GM12878 (cell line): ENCODE results near the gene NNMT. TPM values are rescaled to one million over a fixed set of nuclear protein-coding genes. Genes with fewer than 3 reads are reported as not detected.

Experiments
- ATAC-seq: fragments of 200-7000 bp; cut with Tn5 transposase; 3 replicates; pipeline ENCODE4 v1.9.1; 2020; ENCODE audit warnings: mild to moderate bottlenecking, moderate library complexity
- BruUV-seq: library from RNA; stranded (reverse); fragments of 400-500 nt; replicated peaks from 2 replicates; lab custom pipeline; 2021; lab: Mats Ljungman, UMichigan
- CTCF ChIA-PET: fragments of 300-600 bp; sonication (Branson Sonifier 250); formaldehyde crosslinking; extraction: SDS; loops from one replicate; lab custom pipeline; 2021; ENCODE audit warnings: inconsistent platforms; lab: Yijun Ruan, JAX
- POLR2A ChIA-PET: fragments of 350-600 bp; formaldehyde crosslinking; extraction: SDS; loops from one replicate; lab custom pipeline; 2021; ENCODE audit warnings: inconsistent platforms; lab: Charles Lee
- RAD21 ChIA-PET: fragments of 300-600 bp; sonication (Branson Sonifier 250); formaldehyde crosslinking; loops from one replicate; lab custom pipeline; 2023; ENCODE audit warnings: antibody characterized with exemption; ENCODE audit not compliant: unreplicated experiment; lab: Charles Lee
- SMC1A ChIA-PET: fragments of 300-600 bp; sonication (Branson Sonifier 250); formaldehyde crosslinking; loops from one replicate; lab custom pipeline; 2023; ENCODE audit not compliant: unreplicated experiment, uncharacterized antibody; lab: Charles Lee
- DNase-seq: peaks from one replicate; pipeline ENCODE4 v3.0.0-alpha.2; 2011; ENCODE audit warnings: low read depth, low spot score
- FAIRE-seq: peaks from 3 replicates; lab custom pipeline; 2011; peaks lifted over from hg19 to GRCh38; lab: Jason Lieb, UNC
- H2AFZ ChIP-seq: 2 replicates; pipeline ENCODE4 v1.6.0; 2011; ENCODE audit warnings: low read depth, low read length, control low read depth; ENCODE audit not compliant: control insufficient read depth
- H3K27ac ChIP-seq: 2 replicates; pipeline ENCODE4 v1.5.1; 2011; ENCODE audit warnings: control low read depth; ENCODE audit not compliant: control insufficient read depth, insufficient read depth
- H3K27me3 ChIP-seq, 2 experiments: replicated peaks in 1 of 2; 2 replicates each; pipeline versions ENCODE4 v1.6.0 to v1.6.1; 2011; ENCODE audit warnings: low read length in 1 of 2; ENCODE audit not compliant: control insufficient read depth in 2 of 2, insufficient read depth in 2 of 2
- H3K36me3 ChIP-seq, 2 experiments: 2 replicates each; pipeline ENCODE4 v1.5.1; 2011; ENCODE audit warnings: low read length in 1 of 2; ENCODE audit not compliant: control insufficient read depth in 2 of 2, insufficient read depth in 2 of 2
- H3K4me1 ChIP-seq: 2 replicates; pipeline ENCODE4 v1.6.1; 2011; ENCODE audit warnings: mild to moderate bottlenecking, low read length, moderate library complexity, mixed read lengths; ENCODE audit not compliant: control insufficient read depth, insufficient read depth
- H3K4me2 ChIP-seq: 2 replicates; pipeline ENCODE4 v1.6.0; 2011; ENCODE audit warnings: control low read depth; ENCODE audit not compliant: control insufficient read depth, insufficient read depth
- H3K4me3 ChIP-seq: fragments of 200-600 bp; sonication (generic); 2 replicates; pipeline ENCODE4 v1.5.1; 2016
- H3K79me2 ChIP-seq: 2 replicates; pipeline ENCODE4 v1.6.0; 2011; ENCODE audit warnings: low read length; ENCODE audit not compliant: control insufficient read depth, insufficient read depth
- H3K9ac ChIP-seq: 2 replicates; pipeline ENCODE4 v1.8.0; 2011; ENCODE audit warnings: low read length, control low read depth, mixed read lengths; ENCODE audit not compliant: control insufficient read depth, insufficient read depth
- H3K9me3 ChIP-seq: replicated peaks from 3 replicates; pipeline ENCODE4 v1.5.1; 2011; ENCODE audit warnings: mild to moderate bottlenecking, low read length; ENCODE audit not compliant: control insufficient read depth, insufficient read depth
- H4K20me1 ChIP-seq: 2 replicates; pipeline ENCODE4 v1.6.0; 2011; ENCODE audit not compliant: control insufficient read depth, insufficient read depth
- BACH1 ChIP-seq: fragments of 450-650 bp; IDR thresholded peaks from 2 replicates; pipeline ENCODE4 v1.6.1; 2017; ENCODE audit warnings: mild to moderate bottlenecking, borderline replicate concordance
- BHLHE40 ChIP-seq, 2 experiments: fragments of 450-650 bp in 1 of 2; IDR thresholded peaks; 2 replicates each; pipeline ENCODE4 v1.6.1; 2011 to 2017; ENCODE audit warnings: low read depth in 2 of 2, borderline replicate concordance in 1 of 2, improper control_type of control experiment in 1 of 2, low read length in 1 of 2, mild to moderate bottlenecking in 1 of 2
- CTCF ChIP-seq, 3 experiments: IDR thresholded peaks in 2 of 3; conservative IDR thresholded peaks in 1 of 3; 2 replicates each; pipeline ENCODE4 v1.5.1; 2011; ENCODE audit warnings: low read depth in 3 of 3, low read length in 3 of 3, mild to moderate bottlenecking in 3 of 3, control low read depth in 2 of 3, moderate library complexity in 2 of 3, inconsistent platforms in 1 of 3, mixed read lengths in 1 of 3; ENCODE audit not compliant: control insufficient read depth in 2 of 3, insufficient read depth in 1 of 3; ENCODE audit errors: extremely low read depth in 1 of 3
- GATAD2B ChIP-seq: fragments of 450-650 bp; conservative IDR thresholded peaks from 2 replicates; pipeline ENCODE4 v1.6.1; 2017; ENCODE audit warnings: low read depth, mild to moderate bottlenecking, moderate library complexity
- NFYB ChIP-seq: IDR thresholded peaks from 2 replicates; pipeline ENCODE4 v1.6.1; 2011; ENCODE audit warnings: low read depth, mild to moderate bottlenecking, low read length, improper control_type of control experiment, moderate library complexity; ENCODE audit not compliant: insufficient read depth
- NKRF ChIP-seq: fragments of 450-650 bp; conservative IDR thresholded peaks from 2 replicates; pipeline ENCODE4 v1.6.1; 2017; ENCODE audit warnings: mild to moderate bottlenecking, moderate library complexity
- RAD21 ChIP-seq: IDR thresholded peaks from 2 replicates; pipeline ENCODE4 v1.6.1; 2011; ENCODE audit warnings: mild to moderate bottlenecking, low read depth, low read length, moderate library complexity; ENCODE audit not compliant: insufficient read depth
- RAD51 ChIP-seq: fragments of 450-650 bp; IDR thresholded peaks from 2 replicates; pipeline ENCODE4 v1.6.1; 2016; ENCODE audit warnings: moderate library complexity, mild to moderate bottlenecking, inconsistent platforms
- STAT1 ChIP-seq: fragments of 450-650 bp; conservative IDR thresholded peaks from 2 replicates; pipeline ENCODE4 v1.6.1; 2014; ENCODE audit warnings: antibody characterized with exemption, mild to moderate bottlenecking
- SUPT20H ChIP-seq: IDR thresholded peaks from 2 replicates; pipeline ENCODE4 v1.6.1; 2011; ENCODE audit warnings: low read depth, mild to moderate bottlenecking, low read length, moderate library complexity, borderline replicate concordance; ENCODE audit not compliant: control insufficient read depth
- ZBTB4 ChIP-seq: fragments of 450-650 bp; formaldehyde crosslinking; IDR thresholded peaks from 2 replicates; pipeline ENCODE4 v1.4.0; 2022; ENCODE audit warnings: mild to moderate bottlenecking, moderate library complexity
- WGBS: methylation state at CpG from one replicate; pipeline ENCODE4 v1.1.6; 2016; ENCODE audit warnings: low lambda C conversion rate; ENCODE audit not compliant: insufficient replicate concordance, insufficient coverage; ENCODE audit errors: missing lambda C conversion rate; 5-methylcytosine and 5-hydroxymethylcytosine counted together
- in situ Hi-C: fragments of 300-500 bp; cut with MboI; formaldehyde crosslinking; loops from 9 replicates; pipeline ENCODE4 v1.14.3; 2018; ENCODE audit warnings: mixed read lengths
- intact Hi-C: fragments of 100-400 bp; cut with micrococcal nuclease; formaldehyde crosslinking; loops from one replicate; pipeline ENCODE4 v1.14.2; 2022; ENCODE audit not compliant: unreplicated experiment
- polyA plus RNA-seq, 11 experiments: library from polyadenylated mRNA; depleted of rRNA in 4 of 11; unstranded in 6 of 11; stranded (reverse) in 5 of 11; fragments of >200 nt; fragmentation: Nextera tagmentation in 4 of 11; fragmentation: Illumina TruSeq in 1 of 11; extraction: Ambion mirVana in 4 of 11; extraction: Trizol in 1 of 11; gene quantifications; 1 replicate in 1 of 11; 2 replicates in 10 of 11; pipeline versions ENCODE4 v1.2.1 to v1.2.3, GENCODE V29; 2011 to 2016; ENCODE audit warnings: inconsistent platforms in 2 of 11, missing spikeins in 2 of 11, low read depth in 1 of 11
- total RNA-seq, 4 experiments: library from RNA; depleted of rRNA in 3 of 4; stranded (reverse); fragments of >200 nt in 3 of 4; fragmentation: Illumina TruSeq in 1 of 4; extraction: Trizol in 1 of 4; gene quantifications; 2 replicates each; pipeline versions ENCODE4 v1.2.1 to v1.2.3, GENCODE V29; 2013 to 2021

NNMT gene
- total and polyA plus RNA-seq, 10 of the 15 experiments (the other 5 are each of a cell fraction or from before 2014, with no cell fraction given): 0.46 TPM; not detected in 9

GRCh38 chr11:114348200-114349191 is 52.3 kb downstream of the NNMT start:
- ChIA-PET SMC1A (no interaction called here), RAD21 (no interaction called here), POLR2A (no interaction called here), CTCF (interaction anchor here (1.6 kb wide), 1 partner anchor 246 kb away, joined by 6 read pairs; the partner anchor contains the start of gene NXPE4)
- no peak for DNase-seq
- Histone ChIP-seq H3K4me2 (no peak overlapping the region), H3K9me3 (no peaks in the 10 kb centered on the region), H3K36me3 (no peaks in the 10 kb centered on the region), H2AFZ (no peak overlapping the region), H4K20me1 (no peaks in the 10 kb centered on the region), H3K27ac (no peak overlapping the region), H3K4me1 (no peaks in the 10 kb centered on the region), H3K4me3 (no peak overlapping the region), H3K9ac (no peak overlapping the region), H3K79me2 (no peaks in the 10 kb centered on the region), H3K27me3 (peaks cover 2 to 3% of the 10 kb centered on the region in 2 experiments; a peak in 1 of 4 replicates)
- FAIRE-seq: no peak
- peak; percentile 70; the same call in 2 of the 3 replicates for ATAC-seq
- intact Hi-C loops (loop anchor here (5.0 kb wide), 1 partner anchor 249 kb away; the partner anchor contains the start of gene NXPE4), in situ Hi-C loops (loop anchor here (10.0 kb wide), 1 partner anchor 246 kb away; the partner anchor contains the start of gene NXPE4)
- WGBS: 48% methylated on average over 13 of the region's 13 CpGs
- no TSS peak for BruUV-seq
- TF ChIP-seq CTCF (IDR thresholded peaks at IDR 0.05 in 2 of 3, conservative IDR thresholded peaks at IDR 0.05 in 1 of 3; ENCODE audit: control insufficient read depth in 2 of 3, extremely low read depth in 1 of 3, insufficient read depth in 1 of 3, low read depth in 3 of 3, low read length in 3 of 3) (peak; percentile 40 to 49 (median 43); a peak in 5 of 6 replicates), STAT1 (no peak), SUPT20H (no peak), BHLHE40 (IDR thresholded peaks at IDR 0.05; ENCODE audit: borderline replicate concordance in 1 of 2, low read depth in 2 of 2, low read length in 1 of 2) (no peak), NKRF (no peak), BACH1 (no peak), ZBTB4 (CRISPR knock-in tag) (no peak), NFYB (no peak), GATAD2B (no peak), RAD51 (no peak), RAD21 (peak; percentile 37)
- TF ChIP-seq, all 136 proteins: peak for 2
